ENCODE measurements around the gene UBA3. TPM values are rescaled to one million over a fixed set of nuclear protein-coding genes. Genes with fewer than 3 reads are reported as not detected.

The UBA3 gene
- 100 to 1,000 TPM in 1 of 2 experiments, 10 to 100 TPM in 1; 91.2 to 102 TPM for total RNA-seq

- peak; percentile 89 for DNase-seq
These were observed at the start of gene UBA3 for GRCh38 chr3:69080233-69080920. Gene UBA3, minus strand, starts transcription at chr3:69080365. Its CDS starts 12 bp downstream, at chr3:69080353.

DNA sequence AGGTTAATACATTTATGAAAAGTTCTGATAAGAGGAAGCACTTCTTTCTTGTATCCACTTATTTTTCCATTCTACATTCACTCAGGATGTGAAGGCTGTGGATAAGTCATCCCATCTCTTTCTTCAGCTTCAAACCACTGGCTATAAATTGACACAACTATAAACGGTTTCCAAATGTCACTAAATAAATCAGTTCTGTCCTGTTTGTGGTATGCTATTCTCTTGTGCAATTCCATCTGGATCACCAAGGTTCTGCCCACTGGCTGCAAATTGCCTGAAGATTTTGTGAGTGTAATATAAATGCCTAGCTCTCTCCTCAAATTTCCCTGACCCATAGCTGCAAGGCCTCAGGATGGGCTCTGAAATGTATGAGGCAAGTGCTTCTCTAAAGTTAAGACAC lies 49.4 kb upstream of the UBA3 start:
- H3K9me3 Mint-ChIP-seq = no peaks in the 10 kb centered on the region
- no peak overlapping the region for H3K27ac Mint-ChIP-seq
- H3K27me3 Mint-ChIP-seq = peaks cover 5% of the 10 kb centered on the region
- POLR2A ChIA-PET = no interaction called here
- H3K4me3 Mint-ChIP-seq = no peak overlapping the region
- no peaks in the 10 kb centered on the region for H3K36me3 Mint-ChIP-seq
- DNase-seq (no peak), ATAC-seq (ENCODE audit: low read depth) (no peak)
- H3K4me1 Mint-ChIP-seq = no peaks in the 10 kb centered on the region

More at GRCh38 chr3:69080233-69080920, at the start of gene UBA3:
- Mint-ChIP-seq H3K27ac (peak within 1 kb of the TSS; percentile 89), H3K36me3 (peaks cover 14% of the 10 kb centered on the region), H3K9me3 (no peaks in the 10 kb centered on the region), H3K4me3 (peak within 1 kb of the TSS; percentile 86), H3K27me3 (no peaks in the 10 kb centered on the region), H3K4me1 (peaks cover 56% of the 10 kb centered on the region)
- ATAC-seq (ENCODE audit: low read depth) = peak; percentile 68
- POLR2A ChIA-PET = interaction anchor here (2.1 to 6.0 kb wide), 5 partner anchors 9 to 28 kb away, joined by 7 to 33 read pairs (median 19); partner anchors contain the start of gene TMF1

- H3K27me3 Mint-ChIP-seq = peaks cover 5% of the 10 kb centered on the region
- ATAC-seq (ENCODE audit: low read depth) (no peak), DNase-seq (no peak)
- POLR2A ChIA-PET = no interaction called here
- H3K27ac Mint-ChIP-seq = no peak overlapping the region
- no peaks in the 10 kb centered on the region for H3K4me1 Mint-ChIP-seq
- H3K36me3 Mint-ChIP-seq = no peaks in the 10 kb centered on the region
- no peak overlapping the region for H3K4me3 Mint-ChIP-seq
- H3K9me3 Mint-ChIP-seq = no peaks in the 10 kb centered on the region
These were observed 48.3 kb upstream of the UBA3 start for GRCh38 chr3:69128509-69128908.

GRCh38 chr3:69126999-69127398 lies 46.8 kb upstream of the UBA3 start:
- H3K36me3 Mint-ChIP-seq = no peaks in the 10 kb centered on the region
- peaks cover 4% of the 10 kb centered on the region for H3K27me3 Mint-ChIP-seq
- no peak for DNase-seq
- no peaks in the 10 kb centered on the region for H3K4me1 Mint-ChIP-seq
- no peak overlapping the region for H3K27ac Mint-ChIP-seq
- POLR2A ChIA-PET = interaction anchor here (0.7 kb wide), 1 partner anchor 34 kb away, joined by 4 read pairs; no protein-coding TSS in a partner anchor
- no peak overlapping the region for H3K4me3 Mint-ChIP-seq
- no peak for ATAC-seq (ENCODE audit: low read depth)
- H3K9me3 Mint-ChIP-seq = no peaks in the 10 kb centered on the region

DNA sequence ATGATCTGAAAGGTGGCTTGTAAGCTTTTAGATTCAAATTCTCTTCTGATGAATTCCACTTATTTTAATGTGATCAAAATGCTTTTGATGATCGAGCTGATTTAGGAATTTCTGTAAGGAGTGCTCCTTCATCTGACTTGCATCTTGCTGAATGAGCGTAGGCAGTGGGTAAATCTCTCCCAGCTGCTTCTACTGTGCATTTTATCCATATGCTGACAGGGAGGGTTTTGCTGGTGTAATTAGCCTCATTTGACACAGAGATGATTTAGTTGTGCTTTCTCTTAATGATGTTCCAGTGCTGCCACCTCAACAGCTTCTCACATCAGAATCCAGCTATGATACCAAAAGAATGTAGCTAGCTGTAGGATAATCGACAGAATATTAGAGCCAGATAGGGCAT lies 46.1 kb upstream of the UBA3 start:
- Mint-ChIP-seq H3K4me1 (no peaks in the 10 kb centered on the region), H3K27ac (no peak overlapping the region), H3K27me3 (peaks cover 3% of the 10 kb centered on the region), H3K36me3 (no peaks in the 10 kb centered on the region), H3K4me3 (no peak overlapping the region), H3K9me3 (no peaks in the 10 kb centered on the region)
- ATAC-seq (ENCODE audit: low read depth) (no peak), DNase-seq (no peak)
- POLR2A ChIA-PET = no interaction called here

DNA sequence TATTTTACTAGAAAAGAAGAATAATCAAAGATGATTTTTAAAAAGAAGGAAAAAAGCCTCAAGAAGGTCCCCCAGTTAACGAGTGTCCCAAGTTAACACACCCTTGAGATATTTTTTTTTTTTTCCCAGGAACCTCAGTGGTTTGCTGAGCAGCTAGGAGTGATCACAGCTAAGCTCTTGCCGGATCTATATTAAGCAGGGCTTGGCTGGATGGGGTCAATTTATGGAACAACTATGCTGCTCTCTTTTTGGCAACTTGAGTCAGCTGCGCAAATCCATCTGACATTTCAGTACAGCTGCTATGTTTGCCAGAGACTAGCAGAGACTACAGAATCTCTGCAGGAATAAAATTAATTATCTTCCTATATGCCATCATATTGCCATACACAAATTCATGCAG lies 42.2 kb upstream of the UBA3 start, which contains the start of gene LMOD3:
Gene LMOD3, minus strand, starts transcription at position 193 of the 400 bp plus-strand sequence. CDS start 209 bp downstream, outside the sequence.
- H3K9me3 Mint-ChIP-seq = no peaks in the 10 kb centered on the region
- H3K4me1 Mint-ChIP-seq = peaks cover 5% of the 10 kb centered on the region
- POLR2A ChIA-PET = no interaction called here
- H3K36me3 Mint-ChIP-seq = no peaks in the 10 kb centered on the region
- no peak within 1 kb of the TSS for H3K27ac Mint-ChIP-seq
- H3K4me3 Mint-ChIP-seq = no peak within 1 kb of the TSS
- no peaks in the 10 kb centered on the region for H3K27me3 Mint-ChIP-seq
- no peak for DNase-seq
- no peak for ATAC-seq (ENCODE audit: low read depth)

GRCh38 chr3:69121950-69122349 lies 41.8 kb upstream of the UBA3 start:
- Mint-ChIP-seq H3K27ac (no peak overlapping the region), H3K4me1 (peaks cover 5% of the 10 kb centered on the region), H3K4me3 (no peak overlapping the region), H3K9me3 (no peaks in the 10 kb centered on the region), H3K27me3 (no peaks in the 10 kb centered on the region), H3K36me3 (no peaks in the 10 kb centered on the region)
- no peak for DNase-seq
- POLR2A ChIA-PET = no interaction called here
- ATAC-seq (ENCODE audit: low read depth) = no peak

GRCh38 chr3:69121513-69121912 lies 41.3 kb upstream of the UBA3 start:
- Mint-ChIP-seq H3K9me3 (no peaks in the 10 kb centered on the region), H3K4me3 (no peak overlapping the region), H3K27ac (no peak overlapping the region), H3K27me3 (no peaks in the 10 kb centered on the region), H3K4me1 (peaks cover 5% of the 10 kb centered on the region), H3K36me3 (no peaks in the 10 kb centered on the region)
- no peak for DNase-seq
- no peak for ATAC-seq (ENCODE audit: low read depth)
- POLR2A ChIA-PET = interaction anchor here (0.7 kb wide), 1 partner anchor 15 kb away, joined by 3 read pairs; no protein-coding TSS in a partner anchor

DNA sequence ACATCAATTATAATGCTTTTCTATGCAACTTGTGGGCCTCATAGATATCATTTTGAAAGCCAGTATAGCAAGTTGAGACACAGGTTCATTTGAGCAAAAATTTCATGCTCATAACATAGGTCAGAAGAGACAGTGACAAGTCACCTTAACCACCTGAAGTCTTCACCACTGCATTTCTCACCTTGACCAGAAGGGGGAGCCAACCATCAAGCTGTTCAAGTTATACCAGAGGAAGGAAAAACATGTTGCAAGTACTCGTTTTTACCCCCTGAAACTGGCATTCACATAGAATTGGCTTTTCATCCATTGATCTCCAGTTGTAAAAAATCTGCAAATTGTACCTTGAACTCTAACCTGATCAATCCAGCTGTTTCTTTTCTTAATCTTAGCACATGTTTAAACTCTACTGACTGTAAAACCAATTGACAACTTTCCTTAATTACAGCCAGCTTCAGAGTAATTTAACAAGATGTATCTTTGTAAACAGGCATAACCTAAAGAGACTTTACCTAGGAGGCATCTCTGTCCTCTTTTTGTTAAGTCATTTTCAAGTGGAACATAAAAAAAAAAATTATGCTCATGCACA lies 40.8 kb upstream of the UBA3 start:
- H3K9me3 Mint-ChIP-seq = no peaks in the 10 kb centered on the region
- no peak overlapping the region for H3K4me3 Mint-ChIP-seq
- ATAC-seq (ENCODE audit: low read depth) (peak; percentile 78), DNase-seq (peak; percentile 56)
- no peaks in the 10 kb centered on the region for H3K27me3 Mint-ChIP-seq
- POLR2A ChIA-PET = interaction anchor here (0.7 kb wide), 1 partner anchor 14 kb away, joined by 3 read pairs; no protein-coding TSS in a partner anchor
- no peaks in the 10 kb centered on the region for H3K36me3 Mint-ChIP-seq
- H3K27ac Mint-ChIP-seq = no peak overlapping the region
- H3K4me1 Mint-ChIP-seq = peaks cover 5% of the 10 kb centered on the region

GRCh38 chr3:69119681-69120080 lies 39.5 kb upstream of the UBA3 start:
- Mint-ChIP-seq H3K27ac (no peak overlapping the region), H3K27me3 (no peaks in the 10 kb centered on the region), H3K4me3 (no peak overlapping the region), H3K4me1 (peaks cover 5% of the 10 kb centered on the region), H3K9me3 (no peaks in the 10 kb centered on the region), H3K36me3 (no peaks in the 10 kb centered on the region)
- DNase-seq (no peak), ATAC-seq (ENCODE audit: low read depth) (no peak)
- POLR2A ChIA-PET = no interaction called here

DNA sequence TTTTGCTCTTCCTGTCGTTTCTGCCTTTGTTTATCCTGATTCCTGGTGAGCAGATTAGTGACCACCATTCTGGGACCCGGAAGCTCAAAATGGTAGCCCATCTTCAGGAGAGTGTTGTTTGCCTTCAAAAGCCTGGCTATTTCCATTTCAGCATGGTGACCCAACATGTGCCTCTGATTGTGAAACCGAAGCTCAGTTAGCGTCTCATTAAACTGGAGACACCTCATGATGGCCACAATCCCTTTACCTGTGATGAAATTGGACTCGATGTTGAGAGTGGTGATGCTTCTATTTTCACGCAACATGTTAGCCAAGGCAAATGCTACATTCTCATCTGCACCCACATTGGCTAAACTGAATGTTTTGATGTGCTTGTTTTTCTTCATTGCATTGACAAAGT lies 39.0 kb upstream of the UBA3 start:
- POLR2A ChIA-PET = no interaction called here
- ATAC-seq (ENCODE audit: low read depth) (no peak), DNase-seq (no peak)
- Mint-ChIP-seq H3K36me3 (no peaks in the 10 kb centered on the region), H3K4me3 (no peak overlapping the region), H3K27ac (no peak overlapping the region), H3K27me3 (no peaks in the 10 kb centered on the region), H3K4me1 (peaks cover 5% of the 10 kb centered on the region), H3K9me3 (no peaks in the 10 kb centered on the region)

DNA sequence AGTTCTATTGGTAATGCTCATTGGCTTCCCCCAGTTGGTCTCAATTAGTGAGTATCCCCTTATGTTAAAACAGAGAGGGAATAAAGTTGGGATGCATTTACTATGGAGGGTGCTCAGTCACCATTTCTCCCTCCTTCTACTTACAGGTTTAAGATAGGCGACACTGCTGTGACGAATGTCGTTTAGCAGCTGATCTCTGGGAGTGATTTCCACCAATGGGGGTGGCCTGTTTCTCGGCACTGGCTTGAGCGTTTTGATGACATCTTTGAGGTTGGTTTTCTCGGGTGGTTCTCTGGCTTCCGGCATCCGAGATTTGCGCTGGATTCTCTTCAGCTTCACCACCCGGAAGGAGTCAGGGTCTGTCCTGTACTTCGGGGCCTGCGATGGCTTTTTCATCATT lies 38.4 kb upstream of the UBA3 start:
- H3K9me3 Mint-ChIP-seq = no peaks in the 10 kb centered on the region
- no peak overlapping the region for H3K4me3 Mint-ChIP-seq
- DNase-seq (no peak), ATAC-seq (ENCODE audit: low read depth) (no peak)
- no peak overlapping the region for H3K27ac Mint-ChIP-seq
- POLR2A ChIA-PET = no interaction called here
- H3K4me1 Mint-ChIP-seq = peaks cover 6% of the 10 kb centered on the region
- no peaks in the 10 kb centered on the region for H3K27me3 Mint-ChIP-seq
- no peaks in the 10 kb centered on the region for H3K36me3 Mint-ChIP-seq

DNA sequence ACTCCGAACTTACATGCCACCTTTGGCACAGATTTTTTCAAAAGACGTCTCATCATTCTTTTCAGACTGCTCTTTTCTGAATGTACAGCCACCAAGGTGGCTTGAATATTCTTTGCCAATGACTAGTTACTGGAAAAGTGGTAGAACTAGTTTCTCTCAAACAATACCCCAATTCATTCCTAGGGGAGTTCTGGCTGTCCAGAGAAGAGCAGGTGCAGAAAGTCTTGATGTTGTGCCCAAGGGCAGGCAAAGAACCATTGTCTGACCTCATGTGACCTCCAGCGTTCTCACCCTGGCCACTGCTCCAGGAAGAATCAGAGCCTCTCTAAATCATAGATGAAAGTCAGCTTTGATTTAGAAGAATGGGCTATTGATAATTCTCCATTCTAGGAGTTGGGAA lies 36.7 kb upstream of the UBA3 start:
- POLR2A ChIA-PET = no interaction called here
- Mint-ChIP-seq H3K36me3 (no peaks in the 10 kb centered on the region), H3K4me1 (peaks cover 7% of the 10 kb centered on the region), H3K27ac (no peak overlapping the region), H3K27me3 (no peaks in the 10 kb centered on the region), H3K4me3 (no peak overlapping the region), H3K9me3 (no peaks in the 10 kb centered on the region)
- ATAC-seq (ENCODE audit: low read depth) (no peak), DNase-seq (no peak)

DNA sequence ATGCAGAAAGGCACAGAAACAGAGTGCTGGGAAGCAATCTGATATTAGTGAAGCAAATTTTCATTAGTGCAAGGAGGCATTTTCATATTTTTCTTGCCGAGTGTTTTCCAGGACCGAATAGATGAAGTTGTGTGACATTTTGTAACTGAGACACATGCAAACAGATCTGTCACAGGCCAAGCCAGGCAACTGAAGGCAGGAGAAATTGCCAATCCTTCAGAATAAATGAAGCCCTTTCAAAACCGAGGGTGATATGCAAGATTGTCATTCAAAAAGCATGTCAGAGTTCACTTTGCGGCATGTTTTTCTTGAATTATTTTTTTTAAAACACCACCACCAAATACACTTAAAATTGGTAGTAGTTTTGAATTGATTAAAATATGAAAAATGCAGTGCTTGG lies 36.0 kb upstream of the UBA3 start:
- H3K4me1 Mint-ChIP-seq = peaks cover 7% of the 10 kb centered on the region
- POLR2A ChIA-PET = no interaction called here
- DNase-seq (no peak), ATAC-seq (ENCODE audit: low read depth) (no peak)
- H3K27me3 Mint-ChIP-seq = no peaks in the 10 kb centered on the region
- H3K27ac Mint-ChIP-seq = no peak overlapping the region
- no peaks in the 10 kb centered on the region for H3K9me3 Mint-ChIP-seq
- H3K4me3 Mint-ChIP-seq = no peak overlapping the region
- no peaks in the 10 kb centered on the region for H3K36me3 Mint-ChIP-seq

Data from activated naive CD8-positive, alpha-beta T cell treated with anti-CD3 and anti-CD28 coated beads, Interleukin-2, amount 10 ng/mL, durations not matched to agents 7 days and 5 days (primary cell).